H9 (cell line): ENCODE measurements around the gene WDR91. TPM values are rescaled to one million over a fixed set of nuclear protein-coding genes. Genes with fewer than 3 reads are reported as not detected.

Source experiments
- DNase-seq: peaks from one replicate; pipeline ENCODE4 v3.0.0-alpha.2; 2017
- H2AFZ ChIP-seq: one replicate; pipeline ENCODE4 v1.6.1; 2013; ENCODE audit warnings: mild to moderate bottlenecking, low read length, control low read depth, moderate library complexity
- H2AK5ac ChIP-seq: 2 replicates; pipeline ENCODE4 v1.6.1; 2013; ENCODE audit warnings: low read length, control low read depth, mixed read lengths; ENCODE audit not compliant: insufficient read length
- H2BK120ac ChIP-seq: one replicate; pipeline ENCODE4 v1.6.1; 2013; ENCODE audit warnings: low read depth, mild to moderate bottlenecking, low read length, control low read depth, inconsistent platforms; ENCODE audit not compliant: poor library complexity, severe bottlenecking
- H2BK12ac ChIP-seq: 2 replicates; pipeline ENCODE4 v1.6.1; 2013; ENCODE audit warnings: low read length, control low read depth, mixed read lengths, low read depth; ENCODE audit not compliant: insufficient read length
- H2BK15ac ChIP-seq: 2 replicates; pipeline ENCODE4 v1.6.1; 2013; ENCODE audit warnings: low read depth, low read length, control low read depth
- H2BK20ac ChIP-seq: one replicate; pipeline ENCODE4 v1.6.1; 2013; ENCODE audit warnings: low read depth, mild to moderate bottlenecking, low read length, control low read depth, inconsistent platforms; ENCODE audit not compliant: poor library complexity, severe bottlenecking
- H2BK5ac ChIP-seq: 2 replicates; pipeline ENCODE4 v1.6.1; 2013; ENCODE audit warnings: low read length, control low read depth, mixed read lengths; ENCODE audit not compliant: insufficient read length
- H3K14ac ChIP-seq: 2 replicates; pipeline ENCODE4 v1.6.1; 2013; ENCODE audit warnings: low read length, control low read depth; ENCODE audit not compliant: insufficient read depth
- H3K18ac ChIP-seq: 2 replicates; pipeline ENCODE4 v1.6.1; 2013; ENCODE audit warnings: low read depth, mild to moderate bottlenecking, mixed read lengths, low read length, control low read depth; ENCODE audit not compliant: insufficient read length
- H3K23ac ChIP-seq: 2 replicates; pipeline ENCODE4 v1.6.1; 2013; ENCODE audit warnings: low read length, control low read depth, mixed read lengths, low read depth; ENCODE audit not compliant: insufficient read length
- H3K23me2 ChIP-seq: 2 replicates; pipeline ENCODE4 v1.6.1; 2013; ENCODE audit warnings: low read depth, mild to moderate bottlenecking, mixed read lengths, low read length, control low read depth; ENCODE audit not compliant: insufficient read length, poor library complexity, severe bottlenecking
- H3K27ac ChIP-seq: 2 replicates; pipeline ENCODE4 v1.5.1; 2013; ENCODE audit warnings: low read length, control low read depth, mixed read lengths, low read depth; ENCODE audit not compliant: insufficient read length
- H3K27me3 ChIP-seq: 2 replicates; pipeline ENCODE4 v1.6.1; 2013; ENCODE audit warnings: low read length, control low read depth, inconsistent platforms; ENCODE audit not compliant: insufficient read depth
- H3K4ac ChIP-seq: 2 replicates; pipeline ENCODE4 v1.6.1; 2013; ENCODE audit warnings: low read depth, mild to moderate bottlenecking, control low read depth, inconsistent platforms, low read length, moderate library complexity
- H3K4me1 ChIP-seq: 2 replicates; pipeline ENCODE4 v1.6.1; 2013; ENCODE audit warnings: low read length, control low read depth, inconsistent platforms; ENCODE audit not compliant: insufficient read depth
- H3K4me2 ChIP-seq: 2 replicates; pipeline ENCODE4 v1.6.1; 2013; ENCODE audit warnings: low read length, control low read depth, mixed read lengths; ENCODE audit not compliant: insufficient read length, insufficient read depth
- H3K56ac ChIP-seq: 2 replicates; pipeline ENCODE4 v1.6.1; 2013; ENCODE audit warnings: low read depth, mild to moderate bottlenecking, mixed read lengths, low read length, control low read depth; ENCODE audit not compliant: insufficient read length
- H3K79me1 ChIP-seq: 2 replicates; pipeline ENCODE4 v1.6.1; 2013; ENCODE audit warnings: low read depth, mild to moderate bottlenecking, moderate library complexity, low read length, control low read depth, inconsistent platforms; ENCODE audit not compliant: insufficient read depth, poor library complexity, severe bottlenecking
- H3K79me2 ChIP-seq: 2 replicates; pipeline ENCODE4 v1.6.1; 2013; ENCODE audit warnings: low read length, control low read depth, inconsistent platforms; ENCODE audit not compliant: insufficient read depth
- H3K9ac ChIP-seq: 2 replicates; pipeline ENCODE4 v1.6.1; 2013; ENCODE audit warnings: low read length, control low read depth, mixed read lengths; ENCODE audit not compliant: insufficient read length; ENCODE audit errors: extremely low read depth
- H3K9me3 ChIP-seq: one replicate; pipeline ENCODE4 v1.6.1; 2013; ENCODE audit warnings: low read depth, low read length, inconsistent platforms; ENCODE audit not compliant: control insufficient read depth
- H3T11ph ChIP-seq: one replicate; pipeline ENCODE4 v1.6.1; 2013; ENCODE audit warnings: mild to moderate bottlenecking, low read length, control low read depth, inconsistent platforms
- H4K20me1 ChIP-seq: one replicate; pipeline ENCODE4 v1.6.1; 2013; ENCODE audit not compliant: control insufficient read depth, insufficient read length, insufficient read depth
- H4K5ac ChIP-seq: 2 replicates; pipeline ENCODE4 v1.6.1; 2013; ENCODE audit warnings: low read depth, mild to moderate bottlenecking, mixed read lengths, low read length, control low read depth; ENCODE audit not compliant: insufficient read length
- H4K8ac ChIP-seq: replicated peaks from 2 replicates; pipeline ENCODE4 v1.6.1; 2013; ENCODE audit warnings: low read length, control low read depth, mixed read lengths, low read depth; ENCODE audit not compliant: insufficient read length
- H4K91ac ChIP-seq: 2 replicates; pipeline ENCODE4 v1.6.1; 2013; ENCODE audit warnings: low read depth, mild to moderate bottlenecking, moderate library complexity, mixed read lengths, low read length, control low read depth; ENCODE audit not compliant: insufficient read length
- H3K27ac Mint-ChIP-seq, 3 experiments: 2 replicates in 2 of 3; 3 replicates in 1 of 3; pipeline ENCODE4 v1.8.0; 2020 to 2021; ENCODE audit warnings: mixed read lengths in 3 of 3, mild to moderate bottlenecking in 1 of 3, moderate library complexity in 1 of 3
- H3K27me3 Mint-ChIP-seq: 2 replicates; pipeline ENCODE4 v1.8.0; 2021; ENCODE audit warnings: low read depth, mild to moderate bottlenecking, moderate library complexity, mixed read lengths
- H3K36me3 Mint-ChIP-seq, 3 experiments: 2 replicates in 2 of 3; 3 replicates in 1 of 3; pipeline ENCODE4 v1.8.0; 2020 to 2021; ENCODE audit warnings: low read depth in 3 of 3, mixed read lengths in 3 of 3; ENCODE audit not compliant: insufficient read depth in 1 of 3
- H3K4me1 Mint-ChIP-seq, 2 experiments: 2 replicates each; pipeline ENCODE4 v1.8.0; 2020; ENCODE audit warnings: mixed read lengths in 2 of 2
- H3K4me3 Mint-ChIP-seq, 2 experiments: 2 replicates in 1 of 2; 3 replicates in 1 of 2; pipeline ENCODE4 v1.8.0; 2020 to 2021; ENCODE audit warnings: mild to moderate bottlenecking in 2 of 2, mixed read lengths in 2 of 2, moderate library complexity in 1 of 2
- H3K9me3 Mint-ChIP-seq, 2 experiments: 2 replicates in 1 of 2; 3 replicates in 1 of 2; pipeline ENCODE4 v1.8.0; 2020; ENCODE audit warnings: mild to moderate bottlenecking in 2 of 2, mixed read lengths in 2 of 2, moderate library complexity in 1 of 2
- WGBS: extraction: QIAGEN DNeasy Blood & Tissue Kit; methylation state at CpG from one replicate; pipeline ENCODE4 v1.1.7; 2013; ENCODE audit warnings: missing lambda C conversion rate, low lambda C conversion rate, mixed read lengths; ENCODE audit not compliant: insufficient read length; ENCODE audit errors: extremely low coverage; 5-methylcytosine and 5-hydroxymethylcytosine counted together
- total RNA-seq: library from RNA; stranded (reverse); gene quantifications from 2 replicates; pipeline ENCODE4 v1.2.1, GENCODE V29; 2021
- TF ChIP-seq, protein P1 (sequence below): fragments of 200-600 bp; sonication (generic); conservative IDR thresholded peaks from 3 replicates; pipeline ENCODE4 v1.8.0; 2021; ENCODE audit warnings: antibody characterized with exemption, mild to moderate bottlenecking

The WDR91 gene
- total RNA-seq, 1 experiment from 2014 or later = 9.4 TPM

DNA sequence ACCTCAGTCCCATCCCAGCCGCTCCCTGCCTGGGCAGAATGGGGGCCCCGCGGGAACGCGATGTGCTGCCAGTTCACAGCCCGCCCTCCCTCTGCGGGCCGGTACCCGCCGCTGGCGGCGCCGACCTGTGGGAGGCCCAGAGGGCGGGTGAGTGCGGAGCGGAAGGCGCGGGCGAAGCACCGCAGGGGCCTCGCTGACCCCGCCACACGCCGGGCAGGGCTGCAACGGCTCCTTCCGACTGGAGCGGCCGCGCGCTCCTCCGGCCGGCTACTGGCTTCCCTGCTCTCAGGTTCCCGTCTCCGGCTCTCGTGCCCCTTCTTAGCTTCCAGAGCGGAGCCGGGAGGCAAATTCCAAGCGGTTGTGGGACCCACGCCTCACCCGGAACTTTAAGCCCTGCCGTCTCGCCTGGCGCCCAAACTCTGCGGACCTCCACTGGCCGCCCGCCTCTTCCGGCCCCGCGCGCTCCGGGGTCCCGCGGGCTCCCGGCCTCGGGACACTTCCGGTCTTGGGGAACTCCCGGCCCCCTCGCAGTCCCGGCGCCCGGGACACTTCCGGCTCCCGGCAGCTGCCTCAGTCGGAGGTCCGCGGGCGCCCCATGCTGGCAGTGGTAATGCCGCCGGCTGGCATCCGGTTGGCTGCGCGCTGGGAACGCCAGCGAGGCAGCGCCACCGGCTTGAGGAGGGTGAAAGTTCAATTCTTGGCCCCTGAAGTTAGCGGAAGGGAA, 40.9 kb downstream of the WDR91 start, which contains the start of gene CYREN:
Gene CYREN (minus strand): TSS at position 434 of the 724 bp plus-strand sequence. CDS start 1,785 bp downstream, outside the sequence.
- Histone ChIP-seq H3K9me3 (no peaks in the 10 kb centered on the region), H3K27me3 (no peaks in the 10 kb centered on the region), H3K79me1 (no peaks in the 10 kb centered on the region), H2BK12ac (no peak within 1 kb of the TSS), H4K8ac (no peak within 1 kb of the TSS), H3K79me2 (no peaks in the 10 kb centered on the region; the same call in 1 of the 2 replicates), H4K91ac (no peak within 1 kb of the TSS), H3K23me2 (peaks cover 8% of the 10 kb centered on the region), H4K20me1 (no peaks in the 10 kb centered on the region), H3K14ac (peak within 1 kb of the TSS; percentile 91), H3K27ac (no peak within 1 kb of the TSS), H3K23ac (no peak within 1 kb of the TSS), H3K4ac (no peak within 1 kb of the TSS), H3K9ac (peak within 1 kb of the TSS; percentile 70), H3T11ph (no peak within 1 kb of the TSS), H2BK20ac (no peak within 1 kb of the TSS), H2BK15ac (no peak within 1 kb of the TSS; the same call in 1 of the 2 replicates), H3K4me2 (peak within 1 kb of the TSS; percentile 69), H3K4me1 (0 out of 2 replicates have a peak, but pooled peaks cover 2% of the 10 kb centered on the region), H2BK120ac (no peak within 1 kb of the TSS), H4K5ac (no peak within 1 kb of the TSS), H3K18ac (peak within 1 kb of the TSS; percentile 80), H2AFZ (no peak within 1 kb of the TSS), H2AK5ac (no peak within 1 kb of the TSS), H3K56ac (no peak within 1 kb of the TSS), H2BK5ac (no peak within 1 kb of the TSS)
- TF ChIP-seq, protein P1, sequence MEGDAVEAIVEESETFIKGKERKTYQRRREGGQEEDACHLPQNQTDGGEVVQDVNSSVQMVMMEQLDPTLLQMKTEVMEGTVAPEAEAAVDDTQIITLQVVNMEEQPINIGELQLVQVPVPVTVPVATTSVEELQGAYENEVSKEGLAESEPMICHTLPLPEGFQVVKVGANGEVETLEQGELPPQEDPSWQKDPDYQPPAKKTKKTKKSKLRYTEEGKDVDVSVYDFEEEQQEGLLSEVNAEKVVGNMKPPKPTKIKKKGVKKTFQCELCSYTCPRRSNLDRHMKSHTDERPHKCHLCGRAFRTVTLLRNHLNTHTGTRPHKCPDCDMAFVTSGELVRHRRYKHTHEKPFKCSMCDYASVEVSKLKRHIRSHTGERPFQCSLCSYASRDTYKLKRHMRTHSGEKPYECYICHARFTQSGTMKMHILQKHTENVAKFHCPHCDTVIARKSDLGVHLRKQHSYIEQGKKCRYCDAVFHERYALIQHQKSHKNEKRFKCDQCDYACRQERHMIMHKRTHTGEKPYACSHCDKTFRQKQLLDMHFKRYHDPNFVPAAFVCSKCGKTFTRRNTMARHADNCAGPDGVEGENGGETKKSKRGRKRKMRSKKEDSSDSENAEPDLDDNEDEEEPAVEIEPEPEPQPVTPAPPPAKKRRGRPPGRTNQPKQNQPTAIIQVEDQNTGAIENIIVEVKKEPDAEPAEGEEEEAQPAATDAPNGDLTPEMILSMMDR = peak; percentile 31; the same call in 2 of the 3 replicates
- no peaks in the 10 kb centered on the region for H3K27me3 Mint-ChIP-seq
- H3K4me1 Mint-ChIP-seq = peaks cover 30 to 31% of the 10 kb centered on the region in 2 experiments
- peak within 1 kb of the TSS; percentile 82 to 84 for H3K4me3 Mint-ChIP-seq
- H3K9me3 Mint-ChIP-seq = no peaks in the 10 kb centered on the region
- DNase-seq = peak; percentile 91
- peak within 1 kb of the TSS; percentile 95 to 97 (median 96) for H3K27ac Mint-ChIP-seq
- H3K36me3 Mint-ChIP-seq = peaks cover 33 to 37% (median 36%) of the 10 kb centered on the region in 3 experiments; a peak in 6 of 7 replicates
- no CpG with 5 or more reads among the region's 77 CpGs for WGBS
